LNCaP clone FGC (cell line): ENCODE measurements around the gene OR10A5.

Source experiments
- DNase-seq: peaks from one replicate; pipeline ENCODE4 v3.0.0-alpha.2; 2011; ENCODE audit warnings: low read depth
- H3K4me3 ChIP-seq: 2 replicates; pipeline ENCODE4 v1.5.1; 2011; ENCODE audit warnings: mild to moderate bottlenecking, low read depth, low read length, control low read depth
- CTCF ChIP-seq: IDR thresholded peaks from 2 replicates; pipeline ENCODE4 v1.5.1; 2012; ENCODE audit warnings: mild to moderate bottlenecking; ENCODE audit not compliant: control insufficient read depth, insufficient read depth; ENCODE audit errors: extremely low read depth

Gene OR10A5

GRCh38 chr11:6892400-6892799 is 46.9 kb downstream of the OR10A5 start, which contains the start of gene OR2D2:
OR2D2 (minus strand) TSS chr11:6892500; CDS start chr11:6892500, 0 bp downstream.
- no peak for TF ChIP-seq CTCF
- DNase-seq = no peak

GRCh38 chr11:6894097-6894496 is 48.6 kb downstream of the OR10A5 start:
- no peak for DNase-seq
- no peak for TF ChIP-seq CTCF
- H3K4me3 ChIP-seq = no peak overlapping the region

More at GRCh38 chr11:6892400-6892799, 46.9 kb downstream of the OR10A5 start, which contains the start of gene OR2D2:
- no peak within 1 kb of the TSS for H3K4me3 ChIP-seq

GRCh38 chr11:6895010-6895409 is 49.5 kb downstream of the OR10A5 start:
- no peak for TF ChIP-seq CTCF
- no peak for DNase-seq
- H3K4me3 ChIP-seq = no peak overlapping the region
